ENCODE measurements around the gene CDC14A.
"Not testable (repeated sequence)": the region's sequence is repeated elsewhere in the genome, so short reads cannot be mapped to it uniquely, and the experiment has no call there.

CDC14A gene

DNA sequence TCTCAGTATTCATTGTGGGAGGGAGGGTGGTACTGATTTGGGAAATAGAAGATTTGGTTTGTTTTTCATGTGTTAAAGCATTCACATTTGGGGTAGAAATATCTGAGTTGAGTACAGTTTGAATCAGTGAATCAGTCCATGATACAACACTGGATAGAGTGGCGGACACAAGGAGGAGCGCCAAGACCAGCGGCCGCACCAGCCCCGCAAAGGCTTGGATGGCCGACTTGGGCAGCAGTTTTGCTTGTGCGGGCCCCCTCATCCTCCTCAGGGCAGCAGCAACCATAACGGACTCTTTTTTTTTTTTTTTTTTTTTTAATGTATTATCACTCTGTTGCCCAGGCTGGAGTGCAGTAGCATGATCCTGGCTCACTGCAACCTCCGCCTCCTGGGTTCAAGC is 20.0 kb upstream of the CDC14A start:
- no peak for DNase-seq (ENCODE audit: low read depth)

DNA sequence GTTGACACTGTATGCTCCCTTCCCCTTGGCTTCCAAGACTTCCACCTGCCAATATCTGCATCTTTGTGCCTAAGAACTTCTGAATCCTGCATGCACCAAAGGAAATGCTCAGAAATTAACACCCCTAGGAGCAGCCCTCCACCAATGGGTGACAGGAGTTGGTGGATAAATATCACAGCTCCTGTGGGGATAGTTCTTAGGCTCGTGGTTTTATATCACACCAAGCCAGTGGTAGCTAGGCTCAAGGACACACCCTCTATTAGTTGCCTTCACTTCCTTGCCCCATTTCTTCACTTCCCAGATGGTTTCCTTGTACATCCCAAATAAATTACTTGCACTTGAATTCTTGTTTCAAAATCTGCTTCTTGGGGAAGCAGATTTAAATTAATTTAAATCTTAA is 16.9 kb upstream of the CDC14A start:
- DNase-seq (ENCODE audit: low read depth), result no peak

GRCh38 chr1:100337878-100338277 is 14.4 kb upstream of the CDC14A start:
- DNase-seq (ENCODE audit: low read depth), result not testable (repeated sequence)

- DNase-seq (ENCODE audit: low read depth), result not testable (repeated sequence)
Observed at GRCh38 chr1:100339735-100340134, 12.6 kb upstream of the CDC14A start.

DNA sequence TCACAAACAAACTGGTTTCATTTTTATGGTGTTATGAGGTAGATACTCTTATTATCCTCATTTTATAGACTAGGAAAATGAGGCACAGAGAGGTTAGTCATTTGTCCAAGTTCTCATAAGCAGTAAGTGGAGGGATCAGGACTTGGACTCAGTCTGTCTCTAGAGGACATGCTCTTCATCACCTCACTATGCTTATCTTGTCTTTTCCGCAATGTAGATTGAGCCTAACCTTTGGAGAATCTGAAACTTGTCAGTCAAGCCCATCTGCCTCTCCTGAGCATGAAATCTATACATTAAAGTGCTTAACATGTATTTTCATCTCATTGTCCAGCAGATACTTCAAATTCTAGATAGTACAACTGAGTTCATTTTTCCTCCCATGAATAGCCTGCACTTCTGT is 11.8 kb upstream of the CDC14A start:
- no peak for DNase-seq (ENCODE audit: low read depth)

GRCh38 chr1:100342348-100342747 is 10.0 kb upstream of the CDC14A start:
- DNase-seq (ENCODE audit: low read depth), result no peak

DNA sequence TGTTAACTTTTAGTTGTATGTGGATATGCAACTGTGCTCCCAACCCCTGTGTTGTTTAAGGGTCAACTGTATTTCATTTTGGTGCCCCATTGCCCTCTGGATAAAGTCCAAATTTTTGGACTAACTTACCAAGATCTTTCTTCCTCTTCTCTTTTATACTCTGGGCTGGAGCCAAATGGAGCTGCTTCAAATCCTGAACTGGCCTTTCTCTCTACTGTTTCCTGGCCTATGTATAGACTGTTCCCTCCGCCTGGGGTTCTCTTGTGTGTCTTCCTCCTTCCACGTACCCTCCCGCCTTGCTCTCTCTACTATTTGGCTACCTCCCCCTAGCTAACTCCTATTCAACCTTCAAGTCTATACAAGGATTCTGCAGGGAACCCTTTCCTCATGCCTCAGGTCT is 8.4 kb upstream of the CDC14A start:
- no peak for DNase-seq (ENCODE audit: low read depth)

- DNase-seq (ENCODE audit: low read depth), result no peak
Observed at GRCh38 chr1:100344774-100345173, 7.5 kb upstream of the CDC14A start.

GRCh38 chr1:100346387-100346786 is 5.9 kb upstream of the CDC14A start:
- DNase-seq (ENCODE audit: low read depth), result no peak

DNA sequence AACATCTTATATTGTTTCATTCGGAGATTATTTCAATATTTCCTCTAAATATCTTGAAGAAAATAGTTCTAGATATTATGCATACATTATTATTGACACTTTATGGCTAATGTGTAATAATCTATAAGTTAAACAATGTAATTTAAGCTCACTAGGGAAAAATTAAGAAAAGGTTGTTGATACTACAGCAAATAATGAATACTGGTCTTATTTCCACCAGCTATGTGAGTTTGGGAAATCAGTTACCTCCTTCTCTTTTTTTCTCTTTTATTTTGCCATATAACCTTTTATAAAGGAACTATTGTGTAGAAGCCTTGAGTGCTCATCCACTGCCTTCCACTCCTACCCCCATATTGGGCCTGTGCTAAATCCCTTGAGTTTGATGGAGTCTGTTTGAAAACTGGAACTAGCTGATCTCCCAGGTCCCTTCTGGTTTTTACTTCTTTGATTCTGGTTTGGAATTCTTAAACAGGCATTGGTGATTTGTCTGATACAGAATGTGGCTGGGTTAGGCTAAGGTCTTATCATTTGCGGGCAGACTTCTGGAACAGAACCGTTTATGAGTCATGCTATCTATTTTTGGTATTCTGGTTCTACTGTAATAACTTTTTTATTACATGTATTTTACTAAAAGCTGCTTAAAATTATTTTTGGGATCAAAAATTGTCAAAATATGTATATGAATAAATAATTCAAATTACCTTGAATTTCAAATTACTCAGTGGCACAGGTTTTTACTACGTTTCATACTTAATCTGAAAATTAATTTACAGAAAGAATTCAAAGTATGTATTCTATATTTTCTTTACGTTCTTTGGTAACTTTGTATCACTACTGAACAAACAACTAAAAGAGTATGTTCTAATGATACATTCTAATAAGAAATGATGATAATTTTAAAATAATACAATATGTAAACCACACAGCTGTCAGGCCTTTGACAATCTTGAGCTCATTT is 5.0 kb upstream of the CDC14A start:
- DNase-seq (ENCODE audit: low read depth), result peak; percentile 74

DNA sequence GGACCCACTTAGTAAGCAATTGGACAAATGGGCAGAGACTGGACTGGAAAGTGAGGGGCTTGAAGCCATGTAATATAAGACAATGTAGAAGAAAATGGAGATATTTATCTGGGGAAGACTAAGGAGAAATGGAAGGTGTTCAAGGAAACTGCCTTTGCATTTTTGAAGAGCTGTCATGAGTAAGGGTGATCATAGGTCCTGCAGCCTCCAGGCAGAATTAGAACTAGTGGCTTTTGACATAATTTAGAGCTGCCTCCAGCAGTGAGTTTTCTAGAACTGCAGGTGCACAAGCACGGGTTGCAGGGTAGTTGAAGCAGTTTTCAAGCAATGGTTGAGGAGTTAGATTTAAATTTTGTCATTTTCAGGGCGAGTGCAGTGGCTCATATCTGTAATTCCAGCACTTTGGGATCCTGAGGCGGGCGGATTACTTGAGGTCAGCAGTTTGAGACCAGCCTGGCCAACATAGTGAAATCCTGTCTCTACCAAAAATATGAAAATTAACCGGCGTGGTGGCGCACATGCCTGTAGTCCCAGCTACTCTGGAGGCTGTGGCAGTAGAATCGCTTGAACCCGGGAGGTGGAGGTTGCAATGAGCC is 3.7 kb upstream of the CDC14A start:
- no peak for DNase-seq (ENCODE audit: low read depth)

GRCh38 chr1:100349246-100349645 is 3.1 kb upstream of the CDC14A start:
- no peak for DNase-seq (ENCODE audit: low read depth)

GRCh38 chr1:100350787-100351094 is 1.6 kb upstream of the CDC14A start:
- DNase-seq (ENCODE audit: low read depth), result no peak

GRCh38 chr1:100351095-100351887 is 1.0 kb upstream of the CDC14A start:
- peak; percentile 90 for DNase-seq (ENCODE audit: low read depth)

GRCh38 chr1:100353071-100353801 is 930 bp downstream of the CDC14A start:
- no peak for DNase-seq (ENCODE audit: low read depth)

GRCh38 chr1:100353988-100354387 is 1.7 kb downstream of the CDC14A start:
- DNase-seq (ENCODE audit: low read depth), result peak; percentile 21

DNA sequence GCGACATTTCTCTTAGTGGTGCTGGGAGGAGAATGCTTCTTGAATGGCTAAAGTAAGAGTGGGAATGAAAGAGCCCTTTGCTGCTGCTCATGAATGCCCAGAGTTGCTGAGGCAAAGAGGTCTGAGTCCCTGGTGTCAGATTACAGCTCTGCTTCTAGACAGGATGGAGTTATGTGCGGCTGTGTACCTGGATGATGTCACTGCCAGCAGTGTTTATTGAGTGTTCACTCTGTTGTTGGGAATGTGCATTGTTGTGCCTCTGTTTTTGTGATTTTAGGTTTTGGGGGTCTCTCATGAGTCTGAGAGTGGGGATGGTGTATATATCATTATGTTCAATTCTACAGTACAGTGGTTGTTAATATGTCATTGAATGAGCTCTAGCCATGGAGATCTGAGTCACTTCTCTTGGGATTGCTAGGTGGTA is 2.7 kb downstream of the CDC14A start:
- peak; percentile 69 for DNase-seq (ENCODE audit: low read depth)

GRCh38 chr1:100358210-100358609 is 5.9 kb downstream of the CDC14A start:
- no peak for DNase-seq (ENCODE audit: low read depth)

DNA sequence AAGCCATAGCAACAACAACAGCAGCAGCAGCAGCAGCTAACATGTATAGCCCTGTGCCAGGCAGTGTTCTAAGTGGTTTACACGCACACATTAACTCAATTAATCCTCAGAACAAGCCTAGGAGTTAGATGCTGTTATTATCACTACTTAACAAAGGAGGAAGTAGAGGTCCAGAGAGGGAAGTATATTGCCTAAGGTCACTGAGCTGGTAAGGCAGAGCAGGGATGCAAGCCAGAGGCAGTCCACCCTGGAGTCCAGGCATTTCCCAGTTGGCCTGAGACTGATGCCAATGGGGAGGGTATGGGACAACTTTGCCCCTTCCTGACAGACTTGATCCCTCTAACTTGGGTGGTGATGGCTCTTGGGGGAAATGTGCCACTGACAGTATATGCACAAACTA is 6.8 kb downstream of the CDC14A start:
- no peak for DNase-seq (ENCODE audit: low read depth)

DNA sequence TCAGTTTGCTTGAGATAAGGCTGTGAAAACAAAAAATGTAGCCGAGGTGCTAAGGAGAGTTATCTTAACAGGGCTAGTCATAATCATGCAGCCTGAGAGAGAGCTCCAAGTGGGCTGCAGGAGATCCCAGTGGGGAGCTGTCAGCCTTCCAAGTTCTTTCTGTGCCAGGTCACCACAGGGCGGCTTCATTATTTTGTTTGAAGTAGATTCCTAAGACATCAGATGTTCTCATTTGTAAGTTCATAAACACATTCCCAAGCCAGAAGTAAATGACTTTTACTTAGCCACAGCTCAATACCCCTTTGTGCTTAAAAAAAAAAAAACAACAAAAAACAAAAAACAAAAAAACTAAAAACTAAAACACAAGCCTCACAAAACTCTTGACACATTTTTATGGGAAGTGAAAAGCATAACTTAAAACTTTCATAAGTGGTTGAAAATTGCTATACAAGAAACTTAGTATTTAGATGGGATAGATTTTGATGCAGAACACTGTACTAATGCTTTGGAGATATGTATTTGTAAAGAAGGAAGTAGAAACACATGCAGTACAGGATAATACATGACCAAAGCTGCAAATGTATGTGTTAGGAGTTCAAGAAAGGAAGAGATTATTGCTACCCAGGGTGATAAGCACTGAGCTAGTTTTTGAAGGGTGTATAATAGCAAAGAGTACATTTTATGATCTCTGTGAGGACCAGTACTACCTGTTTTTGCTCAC is 8.6 kb downstream of the CDC14A start:
- peak; percentile 91 for DNase-seq (ENCODE audit: low read depth)

- DNase-seq (ENCODE audit: low read depth), result no peak
Observed at GRCh38 chr1:100361511-100362089, 9.3 kb downstream of the CDC14A start.

Data from amniotic epithelial cell (primary cell).